Measurements from ENCODE around the gene B9D2. TPM values are rescaled to one million over a fixed set of nuclear protein-coding genes. Genes with fewer than 3 reads are reported as not detected.
"Not testable (repeated sequence)": the region's sequence is repeated elsewhere in the genome, so short reads cannot be mapped to it uniquely, and the experiment has no call there.

Gene B9D2
- total RNA-seq, 2 donors from 2014 or later, result 0.52 to 5.3 TPM

DNA sequence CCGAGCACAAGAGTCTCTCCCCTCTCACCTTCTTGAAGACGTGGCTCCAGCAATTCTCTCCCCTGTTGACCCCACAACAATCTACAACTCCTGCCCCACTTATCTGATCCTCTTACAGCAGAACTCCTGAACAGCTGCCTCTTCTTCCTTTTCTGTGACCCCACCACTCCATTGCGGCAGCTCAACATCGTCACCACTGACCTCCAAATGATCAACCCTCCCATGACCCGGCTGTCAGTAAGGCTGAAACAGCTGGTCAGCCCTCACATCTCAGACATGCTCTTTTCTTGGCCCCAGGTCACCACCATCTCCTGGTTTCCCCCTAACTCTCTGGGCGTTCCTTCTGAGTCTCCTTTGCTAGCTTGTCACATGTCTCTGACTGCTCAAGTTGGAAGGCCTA is 31.4 kb upstream of the B9D2 start:
- 78% methylated on average over 6 of the region's 6 CpGs for WGBS, 2 donors
- Histone ChIP-seq H3K4me1 (peaks cover 26% of the 10 kb centered on the region), H3K4me3 (no peak overlapping the region), H3K27me3 (no peaks in the 10 kb centered on the region), H3K9me3 (no peaks in the 10 kb centered on the region), H3K36me3 (replicated peaks in 1 of 2; ENCODE audit: insufficient read depth in 1 of 2, low read depth in 2 of 2) (peaks cover 0 to 14% of the 10 kb centered on the region in 2 donors), H3K27ac (no peak overlapping the region)
- TF ChIP-seq, protein P1, sequence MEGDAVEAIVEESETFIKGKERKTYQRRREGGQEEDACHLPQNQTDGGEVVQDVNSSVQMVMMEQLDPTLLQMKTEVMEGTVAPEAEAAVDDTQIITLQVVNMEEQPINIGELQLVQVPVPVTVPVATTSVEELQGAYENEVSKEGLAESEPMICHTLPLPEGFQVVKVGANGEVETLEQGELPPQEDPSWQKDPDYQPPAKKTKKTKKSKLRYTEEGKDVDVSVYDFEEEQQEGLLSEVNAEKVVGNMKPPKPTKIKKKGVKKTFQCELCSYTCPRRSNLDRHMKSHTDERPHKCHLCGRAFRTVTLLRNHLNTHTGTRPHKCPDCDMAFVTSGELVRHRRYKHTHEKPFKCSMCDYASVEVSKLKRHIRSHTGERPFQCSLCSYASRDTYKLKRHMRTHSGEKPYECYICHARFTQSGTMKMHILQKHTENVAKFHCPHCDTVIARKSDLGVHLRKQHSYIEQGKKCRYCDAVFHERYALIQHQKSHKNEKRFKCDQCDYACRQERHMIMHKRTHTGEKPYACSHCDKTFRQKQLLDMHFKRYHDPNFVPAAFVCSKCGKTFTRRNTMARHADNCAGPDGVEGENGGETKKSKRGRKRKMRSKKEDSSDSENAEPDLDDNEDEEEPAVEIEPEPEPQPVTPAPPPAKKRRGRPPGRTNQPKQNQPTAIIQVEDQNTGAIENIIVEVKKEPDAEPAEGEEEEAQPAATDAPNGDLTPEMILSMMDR (IDR thresholded peaks at IDR 0.05), result no peak
- no peak for TF ChIP-seq POLR2A (IDR thresholded peaks at IDR 0.05)
- DNase-seq, result no peak
- intact Hi-C loops (cut with DNase I), result no loop called here
- no peak for ATAC-seq

GRCh38 chr19:41392775-41393174 is 28.8 kb upstream of the B9D2 start:
- H3K27ac ChIP-seq, result no peak overlapping the region
- peaks cover 0 to 26% of the 10 kb centered on the region in 2 donors for H3K36me3 ChIP-seq (replicated peaks in 1 of 2; ENCODE audit: insufficient read depth in 1 of 2, low read depth in 2 of 2)
- H3K4me1 ChIP-seq, result peaks cover 16% of the 10 kb centered on the region
- ATAC-seq, result no peak
- WGBS, 2 donors, result 64 to 66% methylated on average over 11 to 12 of the region's 12 CpGs
- intact Hi-C loops (cut with DNase I), result no loop called here
- H3K27me3 ChIP-seq, result no peaks in the 10 kb centered on the region
- no peak overlapping the region for H3K4me3 ChIP-seq
- DNase-seq, result no peak
- TF ChIP-seq, protein P1 (IDR thresholded peaks at IDR 0.05), result no peak
- no peak for TF ChIP-seq POLR2A (IDR thresholded peaks at IDR 0.05)
- H3K9me3 ChIP-seq, result no peaks in the 10 kb centered on the region

- H3K36me3 ChIP-seq (replicated peaks in 1 of 2; ENCODE audit: insufficient read depth in 1 of 2, low read depth in 2 of 2), result peaks cover 0 to 26% of the 10 kb centered on the region in 2 donors
- H3K4me1 ChIP-seq, result peaks cover 16% of the 10 kb centered on the region
- no peaks in the 10 kb centered on the region for H3K27me3 ChIP-seq
- H3K4me3 ChIP-seq, result no peak overlapping the region
- 86% methylated on average over 11 of the region's 11 CpGs; no CpG with 5 or more reads in 1 of the 2 donors for WGBS, 2 donors
- intact Hi-C loops (cut with DNase I), result no loop called here
- no peak for ATAC-seq
- TF ChIP-seq POLR2A (IDR thresholded peaks at IDR 0.05), result no peak
- TF ChIP-seq, protein P1 (IDR thresholded peaks at IDR 0.05), result no peak
- DNase-seq, result no peak
- no peaks in the 10 kb centered on the region for H3K9me3 ChIP-seq
- H3K27ac ChIP-seq, result no peak overlapping the region
Observed at GRCh38 chr19:41391618-41392017, 27.7 kb upstream of the B9D2 start.

- no peak overlapping the region for H3K27ac ChIP-seq
- intact Hi-C loops (cut with DNase I), result no loop called here
- H3K9me3 ChIP-seq, result no peaks in the 10 kb centered on the region
- H3K36me3 ChIP-seq (replicated peaks in 1 of 2; ENCODE audit: insufficient read depth in 1 of 2, low read depth in 2 of 2), result peaks cover 0 to 19% of the 10 kb centered on the region in 2 donors
- ATAC-seq (peak; percentile 21), DNase-seq (no peak)
- no peaks in the 10 kb centered on the region for H3K27me3 ChIP-seq
- no peak for TF ChIP-seq POLR2A (IDR thresholded peaks at IDR 0.05)
- TF ChIP-seq, protein P1 (IDR thresholded peaks at IDR 0.05), result no peak
- H3K4me1 ChIP-seq, result no peaks in the 10 kb centered on the region
- 87 to 92% methylated on average over 11 to 13 of the region's 13 CpGs for WGBS, 2 donors
- no peak overlapping the region for H3K4me3 ChIP-seq
Observed at GRCh38 chr19:41386442-41386841, 22.5 kb upstream of the B9D2 start.

- no peak for DNase-seq
- TF ChIP-seq POLR2A (IDR thresholded peaks at IDR 0.05), result no peak
- TF ChIP-seq, protein P1 (IDR thresholded peaks at IDR 0.05), result no peak
Observed at GRCh38 chr19:41384351-41384750, 20.4 kb upstream of the B9D2 start.

GRCh38 chr19:41381536-41381935 is 17.6 kb upstream of the B9D2 start:
- H3K27ac ChIP-seq; H3K4me1 ChIP-seq; intact Hi-C loops (cut with DNase I); ATAC-seq; H3K4me3 ChIP-seq; H3K27me3 ChIP-seq; H3K36me3 ChIP-seq (replicated peaks in 1 of 2; ENCODE audit: insufficient read depth in 1 of 2, low read depth in 2 of 2); DNase-seq; H3K9me3 ChIP-seq: not testable (repeated sequence)
- 93 to 94% methylated on average over 8 of the region's 8 CpGs for WGBS, 2 donors

More at GRCh38 chr19:41384351-41384750, 20.4 kb upstream of the B9D2 start:
- Histone ChIP-seq H3K27me3 (no peaks in the 10 kb centered on the region), H3K4me1 (no peaks in the 10 kb centered on the region), H3K4me3 (no peak overlapping the region), H3K36me3 (replicated peaks in 1 of 2; ENCODE audit: insufficient read depth in 1 of 2, low read depth in 2 of 2) (peaks cover 0 to 4% of the 10 kb centered on the region in 2 donors), H3K9me3 (no peaks in the 10 kb centered on the region), H3K27ac (no peak overlapping the region)
- 87 to 93% methylated on average over 5 of the region's 5 CpGs for WGBS, 2 donors
- ATAC-seq, result no peak
- intact Hi-C loops (cut with DNase I), result no loop called here
